GM21423 (cell line): ENCODE results near the gene NR1H2.
"Not testable (repeated sequence)": the region's sequence is repeated elsewhere in the genome, so short reads cannot be mapped to it uniquely, and the experiment has no call there.

Source experiments
- ATAC-seq: cut with Tn5 transposase; IDR thresholded peaks from one replicate; pipeline ENCODE4 v1.9.1; 2021; ENCODE audit warnings: mild to moderate bottlenecking, moderate library complexity; ENCODE audit not compliant: unreplicated experiment

Gene NR1H2

GRCh38 chr19:50344661-50345318 lies 31.5 kb upstream of the NR1H2 start:
- peak; percentile 52 for ATAC-seq

GRCh38 chr19:50347089-50347581 lies 29.1 kb upstream of the NR1H2 start:
- ATAC-seq, result peak; percentile 46

GRCh38 chr19:50349277-50350057 lies 26.8 kb upstream of the NR1H2 start:
- ATAC-seq, result no peak

- ATAC-seq, result no peak
These were observed 24.0 kb upstream of the NR1H2 start for GRCh38 chr19:50352242-50352641.

GRCh38 chr19:50353487-50353880 lies 22.8 kb upstream of the NR1H2 start:
- not testable (repeated sequence) for ATAC-seq

GRCh38 chr19:50356691-50357177 lies 19.5 kb upstream of the NR1H2 start:
- ATAC-seq, result no peak

GRCh38 chr19:50357178-50358100 lies 18.8 kb upstream of the NR1H2 start:
- no peak for ATAC-seq

- no peak for ATAC-seq
These were observed 17.6 kb upstream of the NR1H2 start for GRCh38 chr19:50358483-50359327.

GRCh38 chr19:50359328-50359818 lies 16.9 kb upstream of the NR1H2 start:
- no peak for ATAC-seq

- ATAC-seq, result no peak
These were observed 14.8 kb upstream of the NR1H2 start for GRCh38 chr19:50361290-50362029.

GRCh38 chr19:50362030-50362412 lies 14.2 kb upstream of the NR1H2 start:
- ATAC-seq, result no peak

GRCh38 chr19:50362656-50363424 lies 13.4 kb upstream of the NR1H2 start:
- no peak for ATAC-seq

- no peak for ATAC-seq
These were observed 10.6 kb upstream of the NR1H2 start, which contains the start of gene NAPSA for GRCh38 chr19:50365434-50366306. NAPSA (minus strand) TSS chr19:50365639; CDS start chr19:50365621, 18 bp downstream.

- ATAC-seq, result peak; percentile 56
These were observed 7.3 kb upstream of the NR1H2 start for GRCh38 chr19:50368649-50369570.

GRCh38 chr19:50371914-50372475 lies 4.3 kb upstream of the NR1H2 start:
- ATAC-seq, result no peak

- no peak for ATAC-seq
These were observed 799 bp downstream of the NR1H2 start for GRCh38 chr19:50377051-50377461.
